K562 (cell line): Measurements from ENCODE around the gene RANGAP1. TPM values are rescaled to one million over a fixed set of nuclear protein-coding genes. Genes with fewer than 3 reads are reported as not detected.

Experiments
- BCL6 ChIP-seq: fragments of 250-450 bp; sonication (Bioruptor Pico); IDR thresholded peaks from 2 replicates; pipeline ENCODE4 v1.4.0; 2020
- CBX3 ChIP-seq, 2 experiments: IDR thresholded peaks; 1 replicate in 1 of 2; 2 replicates in 1 of 2; pipeline ENCODE4 v1.6.1; 2012; ENCODE audit warnings: inconsistent platforms in 2 of 2, low read length in 2 of 2, borderline replicate concordance in 1 of 2, control low read depth in 1 of 2
- DMBX1 ChIP-seq: fragments of 250-450 bp; sonication (Bioruptor Pico); IDR thresholded peaks from 2 replicates; pipeline ENCODE4 v1.8.0; 2022; ENCODE audit warnings: inconsistent platforms, mild to moderate bottlenecking, moderate library complexity, borderline replicate concordance
- DPF2 ChIP-seq: fragments of 450-650 bp; IDR thresholded peaks from 2 replicates; pipeline ENCODE4 v1.6.1; 2016
- FOXJ3 ChIP-seq: sonication (generic); formaldehyde crosslinking; IDR thresholded peaks from 2 replicates; pipeline ENCODE4 v1.4.0; 2020; ENCODE audit warnings: mild to moderate bottlenecking, missing genetic modification reagents
- GABPB2 ChIP-seq: fragments of 250-450 bp; sonication (Bioruptor Pico); conservative IDR thresholded peaks from 2 replicates; pipeline ENCODE4 v1.5.1; 2021; ENCODE audit warnings: mild to moderate bottlenecking
- MLX ChIP-seq, 2 experiments: fragments of 450-650 bp in 1 of 2; sonication (generic) in 1 of 2; formaldehyde crosslinking; conservative IDR thresholded peaks; 2 replicates each; pipeline versions ENCODE4 v1.4.0 to v1.8.1; 2020 to 2022; ENCODE audit warnings: mild to moderate bottlenecking in 1 of 2, missing genetic modification reagents in 1 of 2
- NFIC ChIP-seq: fragments of 450-650 bp; IDR thresholded peaks from 2 replicates; pipeline ENCODE4 v1.6.1; 2017; ENCODE audit warnings: mild to moderate bottlenecking, inconsistent platforms
- PHB2 ChIP-seq: fragments of 450-650 bp; IDR thresholded peaks from 2 replicates; pipeline ENCODE4 v1.6.1; 2017; ENCODE audit warnings: low read depth
- TOE1 ChIP-seq, 2 experiments: fragments of 450-650 bp in 1 of 2; sonication (generic) in 1 of 2; formaldehyde crosslinking in 1 of 2; IDR thresholded peaks; 2 replicates each; pipeline versions ENCODE4 v1.7.1 to v1.8.0; 2016 to 2022; ENCODE audit warnings: borderline replicate concordance in 2 of 2, mild to moderate bottlenecking in 2 of 2, antibody characterized with exemption in 1 of 2, inconsistent platforms in 1 of 2, low read depth in 1 of 2, missing genetic modification reagents in 1 of 2, moderate library complexity in 1 of 2
- YBX1 ChIP-seq: fragments of 450-650 bp; IDR thresholded peaks from 2 replicates; pipeline ENCODE4 v1.7.1; 2016; ENCODE audit warnings: mild to moderate bottlenecking
- ZBTB12 ChIP-seq: fragments of 250-450 bp; sonication (Bioruptor Pico); IDR thresholded peaks from 2 replicates; pipeline ENCODE4 v1.4.0; 2020
- ZNF121 ChIP-seq: sonication (generic); formaldehyde crosslinking; conservative IDR thresholded peaks from 2 replicates; pipeline ENCODE4 v1.8.0; 2022; ENCODE audit warnings: missing genetic modification reagents
- ZNF589 ChIP-seq: fragments of 200-800 bp; sonication (Bioruptor generic); IDR thresholded peaks from 2 replicates; pipeline ENCODE4 v1.6.1; 2016; ENCODE audit warnings: low read depth, missing genetic modification characterization, missing compliant biosample characterization
- ZSCAN29 ChIP-seq: fragments of 450-650 bp; IDR thresholded peaks from 2 replicates; pipeline ENCODE4 v1.6.1; 2017
- polyA plus RNA-seq, 8 experiments: library from polyadenylated mRNA; depleted of rRNA in 4 of 8; stranded (reverse) in 5 of 8; unstranded in 3 of 8; fragments of >200 nt; fragmentation: Nextera tagmentation in 2 of 8; fragmentation: Illumina TruSeq in 1 of 8; extraction: Ambion mirVana in 2 of 8; extraction: Trizol in 1 of 8; gene quantifications; 2 replicates each; pipeline versions ENCODE4 v1.2.1 to v1.2.3, GENCODE V29; 2011 to 2014; ENCODE audit warnings: inconsistent platforms in 1 of 8, missing spikeins in 1 of 8
- total RNA-seq, 7 experiments: library from RNA; depleted of rRNA in 6 of 7; stranded (reverse); fragments of >200 nt in 6 of 7; fragmentation: Illumina TruSeq in 2 of 7; extraction: Trizol in 2 of 7; gene quantifications; 2 replicates each; pipeline versions ENCODE4 v1.2.1 to v1.2.3, GENCODE V29; 2011 to 2021; ENCODE audit warnings: low replicate concordance in 1 of 7
- TF ChIP-seq, protein P1 (sequence below): fragments of 200-400 bp; formaldehyde crosslinking; IDR thresholded peaks from 2 replicates; pipeline ENCODE4 v1.6.1; 2017; ENCODE audit warnings: mild to moderate bottlenecking, low read depth, low read length, moderate library complexity
- TF ChIP-seq, protein P2 (sequence below): fragments of 450-650 bp; IDR thresholded peaks from 2 replicates; pipeline ENCODE4 v1.7.0; 2016; ENCODE audit warnings: borderline replicate concordance
- TF ChIP-seq, protein P3 (sequence below): IDR thresholded peaks from 3 replicates; pipeline ENCODE4 v1.6.1; 2011; ENCODE audit warnings: borderline replicate concordance, mild to moderate bottlenecking; ENCODE audit not compliant: insufficient read length, insufficient read depth
- TF ChIP-seq, protein P4 (sequence below), 2 experiments: IDR thresholded peaks in 1 of 2; conservative IDR thresholded peaks in 1 of 2; 2 replicates each; pipeline ENCODE4 v1.6.1; 2016; ENCODE audit warnings: low read depth in 2 of 2, mild to moderate bottlenecking in 1 of 2, missing compliant biosample characterization in 1 of 2, missing genetic modification characterization in 1 of 2, moderate library complexity in 1 of 2

The RANGAP1 gene
- total and polyA plus RNA-seq, 9 of the 15 experiments (the other 6 are each of a cell fraction or from before 2014, with no cell fraction given) = 2.1 to 104 (median 50.6) TPM

- TF ChIP-seq TOE1 (IDR thresholded peaks at IDR 0.05; ENCODE audit: borderline replicate concordance) (no peak), TOE1 (CRISPR knock-in tag; IDR thresholded peaks at IDR 0.05; ENCODE audit: borderline replicate concordance, low read depth) (no peak), MLX (CRISPR knock-in tag; conservative IDR thresholded peaks at IDR 0.05) (no peak), NFIC (peak; percentile 37), ZNF589 (CRISPR knock-in tag) (no peak), FOXJ3 (no peak), ZBTB12 (CRISPR knock-in tag) (no peak), CBX3 (IDR thresholded peaks at IDR 0.05; ENCODE audit: borderline replicate concordance in 1 of 2, low read length in 2 of 2) (no peak), ZSCAN29 (no peak), ZNF121 (CRISPR knock-in tag) (no peak), PHB2 (no peak), DMBX1 (CRISPR knock-in tag) (no peak), DPF2 (peak; percentile 89), YBX1 (no peak), BCL6 (no peak), GABPB2 (no peak)
- TF ChIP-seq, protein P1, sequence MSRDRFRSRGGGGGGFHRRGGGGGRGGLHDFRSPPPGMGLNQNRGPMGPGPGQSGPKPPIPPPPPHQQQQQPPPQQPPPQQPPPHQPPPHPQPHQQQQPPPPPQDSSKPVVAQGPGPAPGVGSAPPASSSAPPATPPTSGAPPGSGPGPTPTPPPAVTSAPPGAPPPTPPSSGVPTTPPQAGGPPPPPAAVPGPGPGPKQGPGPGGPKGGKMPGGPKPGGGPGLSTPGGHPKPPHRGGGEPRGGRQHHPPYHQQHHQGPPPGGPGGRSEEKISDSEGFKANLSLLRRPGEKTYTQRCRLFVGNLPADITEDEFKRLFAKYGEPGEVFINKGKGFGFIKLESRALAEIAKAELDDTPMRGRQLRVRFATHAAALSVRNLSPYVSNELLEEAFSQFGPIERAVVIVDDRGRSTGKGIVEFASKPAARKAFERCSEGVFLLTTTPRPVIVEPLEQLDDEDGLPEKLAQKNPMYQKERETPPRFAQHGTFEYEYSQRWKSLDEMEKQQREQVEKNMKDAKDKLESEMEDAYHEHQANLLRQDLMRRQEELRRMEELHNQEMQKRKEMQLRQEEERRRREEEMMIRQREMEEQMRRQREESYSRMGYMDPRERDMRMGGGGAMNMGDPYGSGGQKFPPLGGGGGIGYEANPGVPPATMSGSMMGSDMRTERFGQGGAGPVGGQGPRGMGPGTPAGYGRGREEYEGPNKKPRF = no peak
- TF ChIP-seq, protein P2, sequence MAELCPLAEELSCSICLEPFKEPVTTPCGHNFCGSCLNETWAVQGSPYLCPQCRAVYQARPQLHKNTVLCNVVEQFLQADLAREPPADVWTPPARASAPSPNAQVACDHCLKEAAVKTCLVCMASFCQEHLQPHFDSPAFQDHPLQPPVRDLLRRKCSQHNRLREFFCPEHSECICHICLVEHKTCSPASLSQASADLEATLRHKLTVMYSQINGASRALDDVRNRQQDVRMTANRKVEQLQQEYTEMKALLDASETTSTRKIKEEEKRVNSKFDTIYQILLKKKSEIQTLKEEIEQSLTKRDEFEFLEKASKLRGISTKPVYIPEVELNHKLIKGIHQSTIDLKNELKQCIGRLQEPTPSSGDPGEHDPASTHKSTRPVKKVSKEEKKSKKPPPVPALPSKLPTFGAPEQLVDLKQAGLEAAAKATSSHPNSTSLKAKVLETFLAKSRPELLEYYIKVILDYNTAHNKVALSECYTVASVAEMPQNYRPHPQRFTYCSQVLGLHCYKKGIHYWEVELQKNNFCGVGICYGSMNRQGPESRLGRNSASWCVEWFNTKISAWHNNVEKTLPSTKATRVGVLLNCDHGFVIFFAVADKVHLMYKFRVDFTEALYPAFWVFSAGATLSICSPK = no peak
- TF ChIP-seq, protein P3, sequence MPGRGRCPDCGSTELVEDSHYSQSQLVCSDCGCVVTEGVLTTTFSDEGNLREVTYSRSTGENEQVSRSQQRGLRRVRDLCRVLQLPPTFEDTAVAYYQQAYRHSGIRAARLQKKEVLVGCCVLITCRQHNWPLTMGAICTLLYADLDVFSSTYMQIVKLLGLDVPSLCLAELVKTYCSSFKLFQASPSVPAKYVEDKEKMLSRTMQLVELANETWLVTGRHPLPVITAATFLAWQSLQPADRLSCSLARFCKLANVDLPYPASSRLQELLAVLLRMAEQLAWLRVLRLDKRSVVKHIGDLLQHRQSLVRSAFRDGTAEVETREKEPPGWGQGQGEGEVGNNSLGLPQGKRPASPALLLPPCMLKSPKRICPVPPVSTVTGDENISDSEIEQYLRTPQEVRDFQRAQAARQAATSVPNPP = no peak
- TF ChIP-seq, protein P4, sequence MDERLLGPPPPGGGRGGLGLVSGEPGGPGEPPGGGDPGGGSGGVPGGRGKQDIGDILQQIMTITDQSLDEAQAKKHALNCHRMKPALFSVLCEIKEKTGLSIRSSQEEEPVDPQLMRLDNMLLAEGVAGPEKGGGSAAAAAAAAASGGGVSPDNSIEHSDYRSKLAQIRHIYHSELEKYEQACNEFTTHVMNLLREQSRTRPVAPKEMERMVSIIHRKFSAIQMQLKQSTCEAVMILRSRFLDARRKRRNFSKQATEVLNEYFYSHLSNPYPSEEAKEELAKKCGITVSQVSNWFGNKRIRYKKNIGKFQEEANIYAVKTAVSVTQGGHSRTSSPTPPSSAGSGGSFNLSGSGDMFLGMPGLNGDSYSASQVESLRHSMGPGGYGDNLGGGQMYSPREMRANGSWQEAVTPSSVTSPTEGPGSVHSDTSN (CRISPR knock-in tag; IDR thresholded peaks at IDR 0.05; ENCODE audit: low read depth) = no peak
- TF ChIP-seq, protein P4 (tag; conservative IDR thresholded peaks at IDR 0.05; ENCODE audit: low read depth) = no peak
Observed at GRCh38 chr22:41311487-41311886, 25.5 kb upstream of the RANGAP1 start (continued).
